Skin of body (tissue), 2 donors: ENCODE measurements around the gene ZBTB16. TPM values are rescaled to one million over a fixed set of nuclear protein-coding genes. Genes with fewer than 3 reads are reported as not detected.

ENCODE experiments used
- DNase-seq: peaks from one replicate; lab custom pipeline; 2025; lab: John Stamatoyannopoulos, UW
- total RNA-seq: library from RNA; depleted of rRNA; stranded (reverse); fragments of >200 nt; gene quantifications from one replicate; pipeline ENCODE4 v1.2.3, GENCODE V29; 2014

ZBTB16 gene
- total RNA-seq, 1 donor from 2014 or later, result 25.6 TPM

- no peak for DNase-seq
These were observed 46.5 kb downstream of the ZBTB16 start for GRCh38 chr11:114106047-114106446.

GRCh38 chr11:114106986-114107385 lies 47.5 kb downstream of the ZBTB16 start:
- DNase-seq, result no peak

- no peak for DNase-seq
These were observed 49.1 kb downstream of the ZBTB16 start for GRCh38 chr11:114108501-114109205.

- DNase-seq, result no peak
These were observed 49.9 kb downstream of the ZBTB16 start for GRCh38 chr11:114109206-114110090.

DNA sequence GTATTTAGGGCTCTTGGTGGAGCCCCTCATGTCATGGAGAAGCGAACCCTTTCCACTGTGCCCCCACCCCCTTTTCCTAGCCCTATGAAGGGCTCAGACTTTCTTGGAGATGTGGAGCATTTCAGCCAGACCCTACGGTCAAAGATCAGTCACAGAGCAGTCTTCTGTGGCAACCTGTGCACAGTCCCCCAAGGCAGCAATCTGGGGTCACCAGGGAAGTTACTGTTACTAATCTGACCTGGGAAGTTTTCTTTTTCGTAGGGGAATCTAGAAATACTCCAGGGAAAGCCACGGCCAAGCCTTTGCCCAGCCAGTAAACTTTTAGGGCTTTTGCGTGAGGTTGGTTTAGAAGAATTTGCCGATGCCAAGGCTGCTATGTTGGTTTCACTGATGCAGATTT lies 50.6 kb downstream of the ZBTB16 start:
- no peak for DNase-seq

GRCh38 chr11:114110952-114111947 lies 51.7 kb downstream of the ZBTB16 start:
- peak; percentile 42 for DNase-seq

- DNase-seq, result no peak
These were observed 56.0 kb downstream of the ZBTB16 start for GRCh38 chr11:114115451-114115928.

DNA sequence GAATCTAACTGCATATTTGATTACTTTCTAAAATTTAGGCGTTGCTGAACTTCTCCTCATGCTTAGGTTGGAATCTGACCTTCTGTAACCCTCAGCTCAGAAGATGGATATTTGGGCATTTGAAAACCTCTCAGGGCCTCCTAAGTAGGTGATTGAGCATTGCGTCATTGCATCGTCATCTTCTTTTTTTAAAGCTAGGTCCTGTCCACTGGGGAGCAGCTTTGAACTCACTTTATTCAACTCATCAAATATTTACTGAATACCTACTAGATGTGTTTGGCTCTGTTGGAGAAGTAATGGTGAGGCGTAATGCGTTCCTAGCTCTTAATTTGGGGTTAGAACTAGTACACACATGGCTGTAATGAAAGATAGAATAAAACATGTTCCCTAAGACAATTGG lies 56.8 kb downstream of the ZBTB16 start:
- no peak for DNase-seq

DNA sequence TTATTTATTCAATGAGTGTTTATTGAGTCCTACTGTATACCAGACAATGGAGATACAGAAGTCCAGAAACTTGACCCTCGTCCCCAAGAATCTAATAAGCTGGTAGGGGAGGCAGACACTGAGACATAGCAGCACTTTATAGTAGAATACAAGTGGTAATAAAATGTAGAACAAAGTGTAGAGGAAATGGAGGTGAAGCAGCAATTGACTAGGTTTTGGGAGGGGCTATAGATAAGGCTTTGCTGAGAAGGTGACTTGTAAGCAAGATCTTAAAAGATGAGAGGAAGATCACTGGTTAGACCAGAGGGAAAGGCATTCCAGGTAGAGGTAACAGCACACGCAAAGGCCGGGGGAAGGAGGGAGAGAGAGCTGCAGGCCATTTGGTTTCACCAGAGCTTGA lies 57.3 kb downstream of the ZBTB16 start:
- DNase-seq, result no peak

DNA sequence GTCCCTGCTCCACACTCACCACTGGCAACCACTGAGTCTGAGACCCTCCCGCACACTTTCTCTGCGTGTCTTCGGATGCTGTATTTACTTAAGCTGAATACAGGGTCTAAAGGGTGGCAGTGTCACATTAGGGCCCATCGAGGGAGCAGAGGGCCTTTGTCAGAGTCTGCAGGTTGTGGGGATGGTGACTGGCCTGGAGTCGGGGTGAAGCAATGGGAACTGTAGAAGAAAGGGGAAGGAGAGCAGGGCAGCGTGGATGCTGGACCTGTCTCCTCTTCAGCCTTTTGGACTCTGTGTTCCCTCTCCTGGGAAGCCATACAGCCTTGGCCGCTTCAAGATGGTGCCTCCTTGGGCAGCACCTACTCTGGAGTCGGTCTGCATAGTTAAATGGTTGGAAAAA lies 61.1 kb downstream of the ZBTB16 start:
- no peak for DNase-seq

- DNase-seq, result no peak
These were observed 61.6 kb downstream of the ZBTB16 start for GRCh38 chr11:114121138-114121537.

- no peak for DNase-seq
These were observed 62.4 kb downstream of the ZBTB16 start for GRCh38 chr11:114121804-114122504.

DNA sequence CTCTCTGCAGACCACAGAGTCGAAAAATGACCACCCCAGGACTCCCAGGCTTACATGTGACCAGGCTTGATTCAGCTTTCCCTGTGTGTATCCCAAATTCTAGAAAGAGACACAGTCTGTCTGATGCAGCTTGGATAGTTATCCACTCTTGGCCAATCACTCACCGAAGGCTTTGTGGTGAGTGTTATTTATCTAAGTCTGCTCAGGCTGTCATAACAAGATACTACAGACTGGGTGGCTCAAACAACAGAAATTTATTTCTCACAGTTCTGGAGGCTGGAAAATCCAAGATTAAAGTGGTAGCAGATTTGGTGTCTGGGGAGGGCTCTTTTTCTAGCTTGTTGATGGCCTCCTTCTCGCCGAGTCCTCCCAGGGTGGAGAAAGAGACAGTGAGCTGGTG lies 63.2 kb downstream of the ZBTB16 start:
- DNase-seq, result no peak

GRCh38 chr11:114123692-114124330 lies 64.3 kb downstream of the ZBTB16 start:
- DNase-seq, result no peak

DNA sequence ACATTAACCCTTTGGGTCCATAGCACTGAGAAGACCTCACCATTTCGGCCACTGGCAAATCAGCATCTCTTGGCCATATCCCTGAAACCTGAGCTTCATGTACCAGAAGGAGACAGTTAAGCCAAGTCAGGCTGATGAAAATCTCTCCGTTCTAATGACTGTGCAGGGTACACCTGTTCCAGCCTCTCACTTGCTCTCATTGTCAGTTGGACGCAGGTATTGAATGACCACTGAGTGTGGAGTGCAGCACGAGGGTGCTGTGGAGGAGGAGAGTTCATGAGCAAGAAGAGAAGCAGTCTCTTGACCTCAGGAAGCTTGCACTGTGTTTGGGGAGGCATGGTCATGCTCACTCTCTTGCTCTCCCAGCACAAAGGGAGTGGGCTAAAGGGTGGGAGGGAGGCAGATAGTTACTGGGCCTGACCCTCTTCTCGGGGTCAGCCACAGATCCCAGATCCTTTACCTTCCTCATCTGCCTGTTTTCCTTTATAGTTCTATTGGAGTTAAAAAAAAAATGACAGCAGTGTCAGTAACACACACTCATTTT lies 65.2 kb downstream of the ZBTB16 start:
- no peak for DNase-seq

DNA sequence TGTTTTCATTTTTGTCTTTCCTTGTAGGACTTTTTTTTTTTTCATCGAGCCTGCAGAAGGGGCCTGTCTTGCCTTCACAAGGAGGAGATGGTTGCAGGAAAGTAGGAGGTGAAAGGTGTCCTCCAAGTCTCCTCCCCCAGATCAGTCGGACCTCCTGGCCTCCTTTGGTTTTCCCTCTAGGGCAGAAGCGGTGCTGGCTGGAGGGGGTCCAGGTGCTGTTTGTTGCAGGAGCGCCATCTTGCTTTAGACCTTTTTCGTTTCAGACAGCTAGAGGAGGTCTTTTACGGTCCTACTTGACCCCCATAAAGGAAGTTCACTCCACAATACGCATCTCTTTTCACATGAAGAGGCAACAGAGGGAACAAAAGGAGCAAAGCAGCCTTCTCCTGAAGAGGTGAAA lies 66.0 kb downstream of the ZBTB16 start:
- no peak for DNase-seq

- no peak for DNase-seq
These were observed 66.4 kb downstream of the ZBTB16 start for GRCh38 chr11:114125959-114126358.

- DNase-seq, result no peak
These were observed 68.9 kb downstream of the ZBTB16 start for GRCh38 chr11:114128399-114128798.

DNA sequence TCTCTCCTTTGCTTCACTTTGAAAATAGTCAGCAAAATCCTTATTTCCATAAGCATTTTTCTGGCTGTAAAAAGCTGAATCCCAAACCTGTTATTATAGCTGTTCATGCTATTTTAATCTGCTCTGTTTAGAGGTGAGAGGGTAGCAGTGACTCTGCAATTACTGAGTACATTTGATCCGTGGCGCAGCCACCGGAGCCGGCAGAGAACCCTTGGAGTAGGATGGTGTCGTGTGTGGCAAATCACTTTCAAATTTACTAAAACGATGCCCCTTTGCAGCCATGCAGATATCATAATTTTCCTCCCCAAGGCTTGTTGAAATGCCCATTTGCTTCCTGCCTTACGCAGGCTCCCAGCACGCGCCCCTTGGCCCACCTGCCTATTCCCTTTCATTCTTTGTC lies 69.6 kb downstream of the ZBTB16 start:
- no peak for DNase-seq

DNA sequence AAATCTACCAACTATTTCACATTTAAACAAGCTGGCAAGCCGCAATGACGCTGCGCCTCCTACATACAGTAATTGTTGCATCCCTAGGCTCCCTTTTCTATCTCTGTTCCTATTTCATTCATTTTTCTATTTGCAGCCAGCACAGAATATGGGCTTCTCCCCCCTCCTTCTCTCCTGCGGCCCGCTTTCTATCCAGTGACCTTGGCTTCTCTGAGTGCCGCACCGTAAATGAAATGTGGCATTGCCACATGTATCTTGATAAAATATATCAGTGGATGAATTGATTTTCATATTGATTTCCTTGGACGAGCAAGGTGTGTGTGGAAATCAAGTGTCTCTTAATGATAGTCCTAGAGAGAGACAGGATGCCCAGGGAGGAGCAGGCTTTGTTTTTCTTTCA lies 70.2 kb downstream of the ZBTB16 start:
- no peak for DNase-seq
